ENCODE results near the gene CASTOR2.
"Not testable (repeated sequence)": the region's sequence is repeated elsewhere in the genome, so short reads cannot be mapped to it uniquely, and the experiment has no call there.

- TF ChIP-seq CTCF, POLR2A (IDR thresholded peaks at IDR 0.05): not testable (repeated sequence)
These were observed 30.5 kb downstream of the CASTOR2 start for GRCh38 chr7:74994869-74995543.

Data from right lobe of liver (tissue), 4 donors.